H1 (cell line): ENCODE data around the gene MRPL27. TPM values are rescaled to one million over a fixed set of nuclear protein-coding genes. Genes with fewer than 3 reads are reported as not detected.
A peak's percentile ranks its signal among the peaks of the same experiment; 100 is the strongest.

Experiments used
- ATF2 ChIP-seq: IDR thresholded peaks from 2 replicates; pipeline ENCODE4 v1.6.1; 2012; ENCODE audit warnings: low read length, inconsistent platforms
- ATF3 ChIP-seq: IDR thresholded peaks from 2 replicates; pipeline ENCODE4 v1.6.1; 2011; ENCODE audit warnings: low read depth, mild to moderate bottlenecking, low read length; ENCODE audit not compliant: insufficient read depth
- CHD1 ChIP-seq: IDR thresholded peaks from 2 replicates; pipeline ENCODE4 v1.6.1; 2012; ENCODE audit warnings: low read depth, low read length, improper control_type of control experiment
- JUND ChIP-seq: IDR thresholded peaks from 2 replicates; pipeline ENCODE4 v1.6.1; 2011; ENCODE audit warnings: mild to moderate bottlenecking, improper control_type of control experiment, low read length
- MAFK ChIP-seq: IDR thresholded peaks from 2 replicates; pipeline ENCODE4 v1.6.1; 2012; ENCODE audit warnings: low read depth, mild to moderate bottlenecking, improper control_type of control experiment, low read length
- POLR2A ChIP-seq, 2 experiments: IDR thresholded peaks; 1 replicate in 1 of 2; 2 replicates in 1 of 2; pipeline ENCODE4 v1.6.1; 2011; ENCODE audit warnings: low read depth in 2 of 2, low read length in 2 of 2, mild to moderate bottlenecking in 2 of 2; ENCODE audit errors: control extremely low read depth in 1 of 2
- RXRA ChIP-seq: IDR thresholded peaks from 2 replicates; pipeline ENCODE4 v1.6.1; 2011; ENCODE audit warnings: low read depth, mild to moderate bottlenecking, low read length, moderate library complexity; ENCODE audit not compliant: insufficient read depth
- SUZ12 ChIP-seq: fragments of 200-600 bp; sonication (generic); IDR thresholded peaks from 2 replicates; pipeline ENCODE4 v1.6.1; 2012; ENCODE audit warnings: mild to moderate bottlenecking, inconsistent platforms, low read length, moderate library complexity, mixed read lengths
- TAF1 ChIP-seq: IDR thresholded peaks from 2 replicates; pipeline ENCODE4 v1.6.1; 2011; ENCODE audit warnings: mild to moderate bottlenecking, low read depth, low read length
- TEAD4 ChIP-seq: IDR thresholded peaks from 2 replicates; pipeline ENCODE4 v1.6.1; 2012; ENCODE audit warnings: low read depth, low read length, inconsistent platforms, mixed read lengths
- polyA plus RNA-seq, 7 experiments: library from polyadenylated mRNA; depleted of rRNA in 3 of 7; stranded (reverse) in 5 of 7; unstranded in 2 of 7; fragments of >200 nt in 5 of 7; fragments of 200-250 nt in 2 of 7; gene quantifications; 1 replicate in 5 of 7; 2 replicates in 1 of 7; 4 replicates in 1 of 7; pipeline versions ENCODE4 v1.2.1 to v1.2.3, GENCODE V29; 2011 to 2013; ENCODE audit warnings: missing spikeins in 2 of 7, mixed read lengths in 2 of 7
- total RNA-seq: library from RNA; stranded (reverse); fragmentation: NEBNext Ultra II Directional; extraction: Animal tissue kit (Norgen Biotek cat#: 25700); gene quantifications from 2 replicates; pipeline ENCODE4 v1.2.1, GENCODE V29; 2021

The MRPL27 gene
- total and polyA plus RNA-seq, 2 of the 8 experiments (the other 6 are each of a cell fraction or from before 2014, with no cell fraction given): 75.6 to 135 TPM

- TF ChIP-seq JUND: peak; percentile 18; the same call in 1 of the 2 replicates
- TF ChIP-seq SUZ12: no peak
- 0 out of 3 replicates have a peak, but pooled peaks of 1 of the 2 experiments have one; percentile 18 for TF ChIP-seq POLR2A (IDR thresholded peaks at IDR 0.05; ENCODE audit: control extremely low read depth in 1 of 2, low read depth in 2 of 2, low read length in 2 of 2)
- TF ChIP-seq TAF1: 0 out of 2 replicates have a peak, but pooled peaks have one; percentile 17
- no peak for TF ChIP-seq ATF3
- no peak for TF ChIP-seq TEAD4
- TF ChIP-seq CHD1: no peak
- no peak for TF ChIP-seq MAFK
- no peak for TF ChIP-seq ATF2
- TF ChIP-seq RXRA: no peak
Measured at GRCh38 chr17:50364715-50365114, 8.3 kb downstream of the MRPL27 start (continued).
